Measurements from ENCODE around the gene SAMD4A. TPM values are rescaled to one million over a fixed set of nuclear protein-coding genes. Genes with fewer than 3 reads are reported as not detected.

SAMD4A gene
- total and polyA plus RNA-seq, 2 of the 4 experiments (the other 2 are of a cell fraction): 22.9 to 38.2 TPM

- Histone ChIP-seq H3K56ac (ENCODE audit: extremely low read depth, insufficient read depth, low read length) (no peak overlapping the region), H3K4ac (ENCODE audit: low read depth, low read length) (no peak overlapping the region), H3K4me1 (ENCODE audit: control insufficient read depth, insufficient read depth, low read length) (peaks cover 11% of the 10 kb centered on the region), H3K27me3 (ENCODE audit: control insufficient read depth, insufficient read depth, low read length) (no peaks in the 10 kb centered on the region), H3K14ac (replicated peaks; ENCODE audit: low read depth, low read length) (no peak overlapping the region), H2BK20ac (ENCODE audit: low read depth, low read length) (no peak overlapping the region), H3K36me3 (ENCODE audit: control insufficient read depth, insufficient read depth, low read length) (0 out of 2 replicates have a peak, but pooled peaks cover 2% of the 10 kb centered on the region), H4K20me1 (ENCODE audit: insufficient read depth, low read length) (peaks cover 70% of the 10 kb centered on the region), H3K18ac (ENCODE audit: low read depth, low read length) (no peak overlapping the region), H2BK5ac (ENCODE audit: low read depth, low read length, poor library complexity, severe bottlenecking) (no peak overlapping the region), H3K23ac (ENCODE audit: low read depth, low read length) (no peak overlapping the region), H2BK120ac (ENCODE audit: low read depth, low read length) (no peak overlapping the region), H4K91ac (ENCODE audit: insufficient read depth, low read depth, low read length) (no peak overlapping the region), H3K27ac (ENCODE audit: insufficient read depth, low read length) (no peak overlapping the region), H3K4me2 (ENCODE audit: low read depth, low read length) (no peak overlapping the region), H3K9ac (ENCODE audit: low read depth, low read length) (no peak overlapping the region), H2AK9ac (replicated peaks; ENCODE audit: low read depth, low read length, poor library complexity) (no peak overlapping the region), H2AFZ (replicated peaks; ENCODE audit: low read length, poor library complexity) (no peak overlapping the region), H3K9me1 (ENCODE audit: insufficient read depth, low read length) (peaks cover 49% of the 10 kb centered on the region), H3K9me3 (ENCODE audit: control insufficient read depth, insufficient read depth, low read length) (no peaks in the 10 kb centered on the region), H3K4me3 (ENCODE audit: insufficient read depth, low read depth, low read length) (no peak overlapping the region), H2AK5ac (ENCODE audit: low read depth, low read length) (no peak overlapping the region), H3K79me1 (ENCODE audit: low read depth in 1 of 2, low read length in 2 of 2) (peaks cover 56 to 90% of the 10 kb centered on the region in 2 experiments), H4K5ac (ENCODE audit: low read depth, low read length) (no peak overlapping the region), H4K8ac (ENCODE audit: low read depth in 2 of 2, low read length in 2 of 2) (no peak overlapping the region), H2BK15ac (ENCODE audit: low read depth, low read length) (no peak overlapping the region)
- ChIA-PET CTCF (no interaction called here), POLR2A (ENCODE audit: unreplicated experiment) (no interaction called here)
- ATAC-seq (ENCODE audit: low read depth) (no peak), DNase-seq (no peak)
- intact Hi-C loops (cut with micrococcal nuclease) (no loop called here), dilution Hi-C loops (cut with HindIII; ENCODE audit: low sequenced_read_pairs, unreplicated experiment) (no loop called here), in situ Hi-C loops (cut with MboI; ENCODE audit: low sequenced_read_pairs) (no loop called here)
- BruUV-seq (replicated peaks): no TSS peak
- TF ChIP-seq CEBPB (IDR thresholded peaks at IDR 0.05; ENCODE audit: low read depth, low read length) (no peak), NFE2L2 (IDR thresholded peaks at IDR 0.05; ENCODE audit: low read depth, low read length) (no peak), CHD1 (IDR thresholded peaks at IDR 0.05; ENCODE audit: low read depth, low read length) (no peak), FOS (IDR thresholded peaks at IDR 0.05; ENCODE audit: low read depth, low read length) (no peak), RCOR1 (IDR thresholded peaks at IDR 0.05; ENCODE audit: insufficient replicate concordance, low read length) (no peak), MXI1 (IDR thresholded peaks at IDR 0.05; ENCODE audit: borderline replicate concordance, low read depth, low read length) (no peak), MAFK (IDR thresholded peaks at IDR 0.05; ENCODE audit: low read depth, low read length) (no peak), CTCF (conservative IDR thresholded peaks at IDR 0.05; ENCODE audit: low read depth, low read length) (no peak), MAZ (IDR thresholded peaks at IDR 0.05; ENCODE audit: borderline replicate concordance, low read depth, low read length) (no peak), ELK1 (IDR thresholded peaks at IDR 0.05; ENCODE audit: borderline replicate concordance, low read depth, low read length) (no peak), RAD21 (IDR thresholded peaks at IDR 0.05; ENCODE audit: low read length) (no peak), SMC3 (IDR thresholded peaks at IDR 0.05; ENCODE audit: low read depth, low read length) (no peak), USF2 (IDR thresholded peaks at IDR 0.05; ENCODE audit: low read depth, low read length) (no peak), BHLHE40 (IDR thresholded peaks at IDR 0.05; ENCODE audit: low read depth, low read length) (no peak), RFX5 (IDR thresholded peaks at IDR 0.05; ENCODE audit: low read depth, low read length) (no peak), POLR2A (IDR thresholded peaks at IDR 0.05; ENCODE audit: low read depth, low read length) (no peak)
- WGBS, 2 experiments (ENCODE audit: extremely low coverage in 2 of 2, insufficient read length in 1 of 2): no CpG with 5 or more reads among the region's 3 CpGs
Observed at GRCh38 chr14:54658836-54659235, 91.9 kb downstream of the SAMD4A start.
